ENCODE results near the gene VSTM1.

VSTM1 gene

GRCh38 chr19:54095136-54095858, 31.6 kb upstream of the VSTM1 start:
- peak overlapping the region; percentile 26 for H3K4me3 ChIP-seq (replicated peaks; ENCODE audit: low read depth, low read length)
- TF ChIP-seq CTCF (IDR thresholded peaks at IDR 0.05; ENCODE audit: low read depth, low read length, missing control alignments) = no peak
- no peak for DNase-seq (ENCODE audit: extremely low read depth, low read depth)

GRCh38 chr19:54094426-54095000, 30.8 kb upstream of the VSTM1 start:
- no peak for TF ChIP-seq CTCF (IDR thresholded peaks at IDR 0.05; ENCODE audit: low read depth, low read length, missing control alignments)
- DNase-seq (ENCODE audit: extremely low read depth, low read depth) = no peak
- H3K4me3 ChIP-seq (replicated peaks; ENCODE audit: low read depth, low read length) = no peak overlapping the region

DNA sequence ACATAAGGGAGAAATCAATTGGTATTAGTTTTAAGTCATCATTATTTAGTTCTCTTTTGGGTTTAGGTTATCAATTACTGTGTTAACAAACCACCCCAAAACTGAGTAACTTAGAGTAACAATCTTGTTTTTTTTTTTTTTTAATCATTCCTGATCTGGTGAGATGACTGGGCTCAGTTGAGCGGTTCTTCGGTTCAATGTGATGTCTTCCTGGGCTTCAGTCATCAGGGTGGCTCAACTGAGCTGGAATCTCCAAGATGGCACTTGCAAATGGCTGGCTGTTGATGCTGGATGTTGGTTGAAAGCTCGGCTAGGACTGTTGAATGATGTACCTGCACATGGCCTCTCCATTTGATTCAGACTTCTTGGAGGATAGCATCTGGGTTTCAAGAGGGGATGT, 20.7 kb upstream of the VSTM1 start:
- DNase-seq (ENCODE audit: extremely low read depth, low read depth) = no peak
- no peak overlapping the region for H3K4me3 ChIP-seq (replicated peaks; ENCODE audit: low read depth, low read length)
- TF ChIP-seq CTCF (IDR thresholded peaks at IDR 0.05; ENCODE audit: low read depth, low read length, missing control alignments) = no peak

DNA sequence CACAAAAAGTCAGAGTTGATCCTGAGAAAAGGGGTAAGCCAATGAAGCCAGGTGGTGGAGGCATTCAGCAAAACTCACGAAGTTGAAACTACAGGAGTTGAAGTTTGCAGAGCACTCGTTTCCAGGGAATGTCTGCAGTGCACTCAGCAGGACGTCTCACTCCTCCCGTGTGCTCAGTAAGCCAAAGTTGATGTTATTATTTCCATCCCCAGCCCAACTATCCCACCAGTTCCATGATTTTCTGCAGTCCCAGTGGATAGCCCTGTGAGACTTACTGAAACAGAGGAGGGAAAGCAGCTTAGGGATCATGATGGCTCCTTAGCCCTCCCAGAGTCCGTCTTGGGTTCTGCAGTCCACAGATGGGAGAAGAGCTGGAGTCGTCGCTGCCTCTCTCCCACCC, 17.3 kb upstream of the VSTM1 start, which contains the start of gene TARM1:
TARM1 (minus strand) TSS at position 334 of the 400 bp plus-strand sequence; CDS start at position 309, 25 bp downstream.
- no peak for TF ChIP-seq CTCF (IDR thresholded peaks at IDR 0.05; ENCODE audit: low read depth, low read length, missing control alignments)
- H3K4me3 ChIP-seq (replicated peaks; ENCODE audit: low read depth, low read length) = no peak within 1 kb of the TSS
- no peak for DNase-seq (ENCODE audit: extremely low read depth, low read depth)

- DNase-seq (ENCODE audit: extremely low read depth, low read depth) = no peak
- no peak overlapping the region for H3K4me3 ChIP-seq (replicated peaks; ENCODE audit: low read depth, low read length)
- TF ChIP-seq CTCF (IDR thresholded peaks at IDR 0.05; ENCODE audit: low read depth, low read length, missing control alignments) = no peak
These were observed 13.6 kb upstream of the VSTM1 start for GRCh38 chr19:54077334-54077733.

DNA sequence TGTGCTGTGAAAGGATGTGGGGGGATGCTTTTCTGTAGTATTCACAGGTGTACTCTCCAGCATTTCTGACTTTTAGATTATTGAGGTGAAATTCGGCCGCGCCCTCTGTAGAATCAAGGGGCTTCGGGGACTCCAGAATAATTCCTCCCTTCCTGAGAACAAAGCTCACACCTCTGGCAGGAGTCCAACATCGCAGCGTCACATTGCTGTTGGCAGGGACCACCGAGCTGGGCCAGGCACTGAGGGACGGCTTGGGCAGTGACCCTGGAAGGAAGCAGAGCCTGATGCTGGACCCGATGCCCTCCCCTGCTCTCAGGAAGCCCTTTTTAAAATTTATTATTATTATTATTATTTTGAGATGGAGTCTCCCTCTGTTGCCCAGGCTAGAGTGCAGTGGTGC, 11.2 kb upstream of the VSTM1 start:
- no peak for DNase-seq (ENCODE audit: extremely low read depth, low read depth)
- TF ChIP-seq CTCF (IDR thresholded peaks at IDR 0.05; ENCODE audit: low read depth, low read length, missing control alignments) = no peak
- H3K4me3 ChIP-seq (replicated peaks; ENCODE audit: low read depth, low read length) = no peak overlapping the region
